WTC11 (cell line): ENCODE data around the gene RAB18. TPM values are rescaled to one million over a fixed set of nuclear protein-coding genes. Genes with fewer than 3 reads are reported as not detected.

ENCODE experiments used
- ATAC-seq: fragments of 200-7000 bp; cut with Tn5 transposase; 2 replicates; pipeline ENCODE4 v1.10.0; 2021; ENCODE audit warnings: mild to moderate bottlenecking, moderate library complexity
- CTCF ChIA-PET: fragments of 300-600 bp; sonication (Branson Sonifier 250); formaldehyde crosslinking; loops from one replicate; lab custom pipeline; 2021; ENCODE audit warnings: antibody characterized with exemption; lab: Charles Lee
- POLR2A ChIA-PET: fragments of 350-600 bp; sonication (Branson Sonifier 250); formaldehyde crosslinking; loops from one replicate; lab custom pipeline; 2021; ENCODE audit warnings: antibody characterized with exemption; lab: Charles Lee
- DNase-seq: peaks from one replicate; pipeline ENCODE4 v3.0.0; 2021; ENCODE audit warnings: low spot score
- H3K27ac Mint-ChIP-seq: 2 replicates; pipeline ENCODE4 v1.8.0; 2021; ENCODE audit warnings: mixed read lengths
- H3K27me3 Mint-ChIP-seq: 2 replicates; pipeline ENCODE4 v1.8.0; 2021; ENCODE audit warnings: low read depth, mild to moderate bottlenecking, moderate library complexity, mixed read lengths
- H3K36me3 Mint-ChIP-seq: 2 replicates; pipeline ENCODE4 v1.8.0; 2021; ENCODE audit warnings: mixed read lengths
- H3K4me1 Mint-ChIP-seq: 2 replicates; pipeline ENCODE4 v1.8.0; 2022; ENCODE audit warnings: mixed read lengths
- H3K4me3 Mint-ChIP-seq: 2 replicates; pipeline ENCODE4 v1.8.0; 2021; ENCODE audit warnings: mild to moderate bottlenecking, moderate library complexity, mixed read lengths
- H3K9me3 Mint-ChIP-seq: 2 replicates; pipeline ENCODE4 v1.8.0; 2021; ENCODE audit warnings: mixed read lengths
- ATF1 ChIP-seq: sonication (generic); formaldehyde crosslinking; IDR thresholded peaks from 2 replicates; pipeline ENCODE4 v1.8.1; 2023; ENCODE audit warnings: mild to moderate bottlenecking, moderate library complexity, missing genetic modification reagents
- CBFB ChIP-seq: sonication (generic); formaldehyde crosslinking; IDR thresholded peaks from 2 replicates; pipeline ENCODE4 v1.8.1; 2022; ENCODE audit warnings: mild to moderate bottlenecking, low read depth, missing genetic modification reagents
- ESRRA ChIP-seq: sonication (generic); formaldehyde crosslinking; IDR thresholded peaks from 2 replicates; pipeline ENCODE4 v1.8.1; 2022; ENCODE audit warnings: mild to moderate bottlenecking, missing genetic modification reagents, borderline replicate concordance
- ETV6 ChIP-seq: sonication (generic); formaldehyde crosslinking; IDR thresholded peaks from 2 replicates; pipeline ENCODE4 v1.8.1; 2022; ENCODE audit warnings: mild to moderate bottlenecking, missing genetic modification reagents
- FOXP1 ChIP-seq: sonication (generic); formaldehyde crosslinking; IDR thresholded peaks from 2 replicates; pipeline ENCODE4 v1.8.0; 2022; ENCODE audit warnings: missing genetic modification reagents, mild to moderate bottlenecking, moderate library complexity, borderline replicate concordance
- MYBL2 ChIP-seq: sonication (generic); formaldehyde crosslinking; IDR thresholded peaks from 2 replicates; pipeline ENCODE4 v1.8.1; 2023; ENCODE audit warnings: mild to moderate bottlenecking, moderate library complexity, missing genetic modification reagents
- RELA ChIP-seq: sonication (generic); formaldehyde crosslinking; IDR thresholded peaks from 2 replicates; pipeline ENCODE4 v1.8.1; 2022; ENCODE audit warnings: missing genetic modification reagents, mild to moderate bottlenecking, borderline replicate concordance
- STAT6 ChIP-seq: sonication (generic); formaldehyde crosslinking; conservative IDR thresholded peaks from 2 replicates; pipeline ENCODE4 v1.8.1; 2023; ENCODE audit warnings: mild to moderate bottlenecking, low read depth, missing genetic modification reagents, moderate library complexity
- ZNF317 ChIP-seq: sonication (generic); formaldehyde crosslinking; IDR thresholded peaks from 2 replicates; pipeline ENCODE4 v1.8.1; 2023; ENCODE audit warnings: low read depth, mild to moderate bottlenecking, moderate library complexity, missing genetic modification reagents, borderline replicate concordance
- ZNF416 ChIP-seq: fragments of 250-450 bp; sonication (Bioruptor Pico); IDR thresholded peaks from 2 replicates; pipeline ENCODE4 v1.9.0; 2021; ENCODE audit warnings: mild to moderate bottlenecking, inconsistent platforms
- ZSCAN18 ChIP-seq: fragments of 250-450 bp; sonication (Bioruptor Pico); IDR thresholded peaks from 2 replicates; pipeline ENCODE4 v2.1.2; 2022; ENCODE audit warnings: mild to moderate bottlenecking, moderate library complexity
- total RNA-seq: library from RNA; stranded (reverse); gene quantifications from 3 replicates; pipeline ENCODE4 v1.2.3, GENCODE V29; 2021

Gene RAB18
- total RNA-seq, 1 experiment from 2014 or later = 71.4 TPM

- Mint-ChIP-seq H3K27ac (no peak overlapping the region), H3K36me3 (no peaks in the 10 kb centered on the region), H3K9me3 (peaks cover 15% of the 10 kb centered on the region)
- POLR2A ChIA-PET = no interaction called here
- no peak for ATAC-seq
- DNase-seq = no peak
- TF ChIP-seq ESRRA (no peak), STAT6 (CRISPR knock-in tag) (no peak), RELA (CRISPR knock-in tag) (no peak), CBFB (CRISPR knock-in tag) (no peak), ZNF416 (CRISPR knock-in tag) (no peak), ZSCAN18 (CRISPR knock-in tag) (no peak), FOXP1 (CRISPR knock-in tag) (no peak), MYBL2 (CRISPR knock-in tag) (no peak), ZNF317 (CRISPR knock-in tag) (no peak), ETV6 (CRISPR knock-in tag) (no peak), ATF1 (CRISPR knock-in tag) (no peak)
- TF ChIP-seq, all 79 proteins: peak for 0
- Mint-ChIP-seq H3K4me1 (no peaks in the 10 kb centered on the region), H3K4me3 (no peak overlapping the region), H3K27me3 (no peaks in the 10 kb centered on the region)
- CTCF ChIA-PET = no interaction called here
These were observed 80.2 kb downstream of the RAB18 start for GRCh38 chr10:27584302-27584701.

Other genes with a start within 250 kb of the RAB18 start
- 0.87 to 1.8 TPM (median 1.2 TPM) in 3 replicates for gene MKX, start 241.5 kb downstream of the RAB18 start, total RNA-seq